GM18502 (cell line): Measurements from ENCODE around the gene ANTXRL.
"Not testable (repeated sequence)": the region's sequence is repeated elsewhere in the genome, so short reads cannot be mapped to it uniquely, and the experiment has no call there.

Source experiments
- ATAC-seq: cut with Tn5 transposase; IDR thresholded peaks from one replicate; pipeline ENCODE4 v1.9.1; 2021; ENCODE audit warnings: mild to moderate bottlenecking; ENCODE audit not compliant: unreplicated experiment, poor library complexity

Gene ANTXRL

GRCh38 chr10:46323176-46323575, 36.4 kb downstream of the ANTXRL start:
- no peak for ATAC-seq

- no peak for ATAC-seq
Measured at GRCh38 chr10:46325021-46325420, 38.2 kb downstream of the ANTXRL start.

- ATAC-seq, result no peak
Measured at GRCh38 chr10:46326066-46326465, 39.3 kb downstream of the ANTXRL start.

GRCh38 chr10:46326971-46327370, 40.2 kb downstream of the ANTXRL start:
- no peak for ATAC-seq

GRCh38 chr10:46327685-46328084, 40.9 kb downstream of the ANTXRL start:
- no peak for ATAC-seq

GRCh38 chr10:46328853-46329689, 42.3 kb downstream of the ANTXRL start:
- ATAC-seq, result no peak

- no peak for ATAC-seq
Measured at GRCh38 chr10:46329690-46330016, 42.9 kb downstream of the ANTXRL start.

- ATAC-seq, result no peak
Measured at GRCh38 chr10:46330894-46331293, 44.1 kb downstream of the ANTXRL start.

GRCh38 chr10:46365484-46365883, 78.7 kb downstream of the ANTXRL start:
- ATAC-seq, result not testable (repeated sequence)

GRCh38 chr10:46367209-46367608, 80.4 kb downstream of the ANTXRL start:
- not testable (repeated sequence) for ATAC-seq

- ATAC-seq, result not testable (repeated sequence)
Measured at GRCh38 chr10:46367666-46368240, 81.0 kb downstream of the ANTXRL start.

GRCh38 chr10:46368956-46369355, 82.2 kb downstream of the ANTXRL start:
- not testable (repeated sequence) for ATAC-seq

- not testable (repeated sequence) for ATAC-seq
Measured at GRCh38 chr10:46374410-46374809, 87.6 kb downstream of the ANTXRL start.

GRCh38 chr10:46375406-46375805, 88.6 kb downstream of the ANTXRL start, which contains the start of gene ANXA8L1:
TSS of gene ANXA8L1 (plus strand) at chr10:46375776. CDS start at chr10:46375852, 76 bp downstream.
- ATAC-seq, result not testable (repeated sequence)

GRCh38 chr10:46377022-46377421, 90.2 kb downstream of the ANTXRL start:
- not testable (repeated sequence) for ATAC-seq

- ATAC-seq, result not testable (repeated sequence)
Measured at GRCh38 chr10:46377651-46378050, 90.9 kb downstream of the ANTXRL start.

- ATAC-seq, result not testable (repeated sequence)
Measured at GRCh38 chr10:46378108-46378507, 91.3 kb downstream of the ANTXRL start.

GRCh38 chr10:46379233-46379848, 92.5 kb downstream of the ANTXRL start:
- ATAC-seq, result not testable (repeated sequence)
